GM12878 (cell line): ENCODE measurements around the gene BUB1. TPM values are rescaled to one million over a fixed set of nuclear protein-coding genes. Genes with fewer than 3 reads are reported as not detected.

Experiments used
- ATAC-seq: fragments of 200-7000 bp; cut with Tn5 transposase; 3 replicates; pipeline ENCODE4 v1.9.1; 2020; ENCODE audit warnings: mild to moderate bottlenecking, moderate library complexity
- BruUV-seq: library from RNA; stranded (reverse); fragments of 400-500 nt; replicated peaks from 2 replicates; lab custom pipeline; 2021; lab: Mats Ljungman, UMichigan
- CTCF ChIA-PET: fragments of 300-600 bp; sonication (Branson Sonifier 250); formaldehyde crosslinking; extraction: SDS; loops from one replicate; lab custom pipeline; 2021; ENCODE audit warnings: inconsistent platforms; lab: Yijun Ruan, JAX
- POLR2A ChIA-PET: fragments of 350-600 bp; formaldehyde crosslinking; extraction: SDS; loops from one replicate; lab custom pipeline; 2021; ENCODE audit warnings: inconsistent platforms; lab: Charles Lee
- RAD21 ChIA-PET: fragments of 300-600 bp; sonication (Branson Sonifier 250); formaldehyde crosslinking; loops from one replicate; lab custom pipeline; 2023; ENCODE audit warnings: antibody characterized with exemption; ENCODE audit not compliant: unreplicated experiment; lab: Charles Lee
- SMC1A ChIA-PET: fragments of 300-600 bp; sonication (Branson Sonifier 250); formaldehyde crosslinking; loops from one replicate; lab custom pipeline; 2023; ENCODE audit not compliant: unreplicated experiment, uncharacterized antibody; lab: Charles Lee
- DNase-seq: peaks from one replicate; pipeline ENCODE4 v3.0.0-alpha.2; 2011; ENCODE audit warnings: low read depth, low spot score
- FAIRE-seq: peaks from 3 replicates; lab custom pipeline; 2011; peaks lifted over from hg19 to GRCh38; lab: Jason Lieb, UNC
- H2AFZ ChIP-seq: 2 replicates; pipeline ENCODE4 v1.6.0; 2011; ENCODE audit warnings: low read depth, low read length, control low read depth; ENCODE audit not compliant: control insufficient read depth
- H3K27ac ChIP-seq: 2 replicates; pipeline ENCODE4 v1.5.1; 2011; ENCODE audit warnings: control low read depth; ENCODE audit not compliant: control insufficient read depth, insufficient read depth
- H3K27me3 ChIP-seq, 2 experiments: replicated peaks in 1 of 2; 2 replicates each; pipeline versions ENCODE4 v1.6.0 to v1.6.1; 2011; ENCODE audit warnings: low read length in 1 of 2; ENCODE audit not compliant: control insufficient read depth in 2 of 2, insufficient read depth in 2 of 2
- H3K36me3 ChIP-seq, 2 experiments: 2 replicates each; pipeline ENCODE4 v1.5.1; 2011; ENCODE audit warnings: low read length in 1 of 2; ENCODE audit not compliant: control insufficient read depth in 2 of 2, insufficient read depth in 2 of 2
- H3K4me1 ChIP-seq: 2 replicates; pipeline ENCODE4 v1.6.1; 2011; ENCODE audit warnings: mild to moderate bottlenecking, low read length, moderate library complexity, mixed read lengths; ENCODE audit not compliant: control insufficient read depth, insufficient read depth
- H3K4me2 ChIP-seq: 2 replicates; pipeline ENCODE4 v1.6.0; 2011; ENCODE audit warnings: control low read depth; ENCODE audit not compliant: control insufficient read depth, insufficient read depth
- H3K4me3 ChIP-seq: fragments of 200-600 bp; sonication (generic); 2 replicates; pipeline ENCODE4 v1.5.1; 2016
- H3K79me2 ChIP-seq: 2 replicates; pipeline ENCODE4 v1.6.0; 2011; ENCODE audit warnings: low read length; ENCODE audit not compliant: control insufficient read depth, insufficient read depth
- H3K9ac ChIP-seq: 2 replicates; pipeline ENCODE4 v1.8.0; 2011; ENCODE audit warnings: low read length, control low read depth, mixed read lengths; ENCODE audit not compliant: control insufficient read depth, insufficient read depth
- H3K9me3 ChIP-seq: replicated peaks from 3 replicates; pipeline ENCODE4 v1.5.1; 2011; ENCODE audit warnings: mild to moderate bottlenecking, low read length; ENCODE audit not compliant: control insufficient read depth, insufficient read depth
- H4K20me1 ChIP-seq: 2 replicates; pipeline ENCODE4 v1.6.0; 2011; ENCODE audit not compliant: control insufficient read depth, insufficient read depth
- BCLAF1 ChIP-seq: fragments of 450-650 bp; IDR thresholded peaks from 2 replicates; pipeline ENCODE4 v1.6.1; 2017; ENCODE audit warnings: antibody characterized with exemption, mild to moderate bottlenecking, moderate library complexity
- BHLHE40 ChIP-seq, 2 experiments: fragments of 450-650 bp in 1 of 2; IDR thresholded peaks; 2 replicates each; pipeline ENCODE4 v1.6.1; 2011 to 2017; ENCODE audit warnings: low read depth in 2 of 2, borderline replicate concordance in 1 of 2, improper control_type of control experiment in 1 of 2, low read length in 1 of 2, mild to moderate bottlenecking in 1 of 2
- CBX3 ChIP-seq: fragments of 200-600 bp; sonication (generic); IDR thresholded peaks from 2 replicates; pipeline ENCODE4 v1.6.1; 2016; ENCODE audit warnings: low read depth, borderline replicate concordance
- ESRRA ChIP-seq: IDR thresholded peaks from 2 replicates; pipeline ENCODE4 v1.6.1; 2012; ENCODE audit warnings: mild to moderate bottlenecking, low read length, improper control_type of control experiment
- KAT2A ChIP-seq: conservative IDR thresholded peaks from 2 replicates; pipeline ENCODE4 v1.6.1; 2011; ENCODE audit warnings: low read depth, low read length; ENCODE audit not compliant: control insufficient read depth
- MEF2A ChIP-seq: IDR thresholded peaks from 2 replicates; pipeline ENCODE4 v1.6.1; 2011; ENCODE audit warnings: low read depth, mild to moderate bottlenecking, low read length, moderate library complexity; ENCODE audit not compliant: insufficient read depth
- MEF2B ChIP-seq: fragments of 450-650 bp; IDR thresholded peaks from 2 replicates; pipeline ENCODE4 v1.6.1; 2018; ENCODE audit warnings: mild to moderate bottlenecking, moderate library complexity; ENCODE audit not compliant: partially characterized antibody, poor library complexity, severe bottlenecking
- MXI1 ChIP-seq: fragments of 150-350 bp; IDR thresholded peaks from 2 replicates; pipeline ENCODE4 v1.6.1; 2011; ENCODE audit warnings: low read depth, mild to moderate bottlenecking, inconsistent platforms, low read length, improper control_type of control experiment
- PML ChIP-seq: IDR thresholded peaks from 2 replicates; pipeline ENCODE4 v1.6.1; 2012; ENCODE audit warnings: low read length, inconsistent platforms
- SIN3A ChIP-seq: IDR thresholded peaks from 2 replicates; pipeline ENCODE4 v1.6.1; 2012; ENCODE audit warnings: low read depth, low read length, improper control_type of control experiment
- SREBF1 ChIP-seq: IDR thresholded peaks from 2 replicates; pipeline ENCODE4 v1.6.1; 2012; ENCODE audit warnings: mild to moderate bottlenecking, low read length
- TARDBP ChIP-seq: IDR thresholded peaks from 2 replicates; pipeline ENCODE4 v1.6.1; 2016; ENCODE audit warnings: borderline replicate concordance
- USF2 ChIP-seq: IDR thresholded peaks from 2 replicates; pipeline ENCODE4 v1.6.1; 2011; ENCODE audit warnings: low read depth, low read length, improper control_type of control experiment, borderline replicate concordance
- ZBED1 ChIP-seq: IDR thresholded peaks from 2 replicates; pipeline ENCODE4 v1.6.1; 2016; ENCODE audit warnings: borderline replicate concordance
- ZNF384 ChIP-seq: IDR thresholded peaks from 2 replicates; pipeline ENCODE4 v1.6.1; 2012; ENCODE audit warnings: low read depth, mild to moderate bottlenecking, low read length, improper control_type of control experiment, borderline replicate concordance
- ZNF687 ChIP-seq: fragments of 450-650 bp; IDR thresholded peaks from 2 replicates; pipeline ENCODE4 v1.6.1; 2017; ENCODE audit warnings: mild to moderate bottlenecking, moderate library complexity
- WGBS: methylation state at CpG from one replicate; pipeline ENCODE4 v1.1.6; 2016; ENCODE audit warnings: low lambda C conversion rate; ENCODE audit not compliant: insufficient replicate concordance, insufficient coverage; ENCODE audit errors: missing lambda C conversion rate; 5-methylcytosine and 5-hydroxymethylcytosine counted together
- in situ Hi-C: fragments of 300-500 bp; cut with MboI; formaldehyde crosslinking; loops from 9 replicates; pipeline ENCODE4 v1.14.3; 2018; ENCODE audit warnings: mixed read lengths
- intact Hi-C: fragments of 100-400 bp; cut with micrococcal nuclease; formaldehyde crosslinking; loops from one replicate; pipeline ENCODE4 v1.14.2; 2022; ENCODE audit not compliant: unreplicated experiment
- polyA plus RNA-seq, 11 experiments: library from polyadenylated mRNA; depleted of rRNA in 4 of 11; unstranded in 6 of 11; stranded (reverse) in 5 of 11; fragments of >200 nt; fragmentation: Nextera tagmentation in 4 of 11; fragmentation: Illumina TruSeq in 1 of 11; extraction: Ambion mirVana in 4 of 11; extraction: Trizol in 1 of 11; gene quantifications; 1 replicate in 1 of 11; 2 replicates in 10 of 11; pipeline versions ENCODE4 v1.2.1 to v1.2.3, GENCODE V29; 2011 to 2016; ENCODE audit warnings: inconsistent platforms in 2 of 11, missing spikeins in 2 of 11, low read depth in 1 of 11
- total RNA-seq, 4 experiments: library from RNA; depleted of rRNA in 3 of 4; stranded (reverse); fragments of >200 nt in 3 of 4; fragmentation: Illumina TruSeq in 1 of 4; extraction: Trizol in 1 of 4; gene quantifications; 2 replicates each; pipeline versions ENCODE4 v1.2.1 to v1.2.3, GENCODE V29; 2013 to 2021

BUB1 gene
- total and polyA plus RNA-seq, 10 of the 15 experiments (the other 5 are each of a cell fraction or from before 2014, with no cell fraction given), result 52.4 to 142 (median 88.9) TPM

- TF ChIP-seq BHLHE40 (IDR thresholded peaks at IDR 0.05; ENCODE audit: borderline replicate concordance in 1 of 2, low read depth in 2 of 2, low read length in 1 of 2) (no peak), USF2 (no peak), SREBF1 (no peak), ZNF384 (no peak), SIN3A (no peak), MXI1 (no peak), MEF2B (no peak), KAT2A (no peak)
Observed at GRCh38 chr2:110653861-110654260, 24.0 kb downstream of the BUB1 start (continued).

- Histone ChIP-seq H3K4me2 (no peak overlapping the region), H4K20me1 (no peaks in the 10 kb centered on the region), H3K4me1 (no peaks in the 10 kb centered on the region), H3K4me3 (no peak overlapping the region), H3K27ac (no peak overlapping the region), H3K9ac (no peak overlapping the region), H3K36me3 (peaks cover 4 to 37% of the 10 kb centered on the region in 2 experiments), H2AFZ (no peak overlapping the region), H3K79me2 (no peaks in the 10 kb centered on the region), H3K27me3 (no peaks in the 10 kb centered on the region), H3K9me3 (no peaks in the 10 kb centered on the region)
- no peak for FAIRE-seq
- CTCF ChIA-PET, result interaction anchor here (0.6 to 2.1 kb wide), 3 partner anchors 8 to 105 kb away, joined by 3 to 11 read pairs (median 7); no protein-coding TSS in a partner anchor
- RAD21 ChIA-PET, result no interaction called here
- WGBS, result 93% methylated on average over 4 of the region's 4 CpGs
- no TSS peak for BruUV-seq
- SMC1A ChIA-PET, result interaction anchor here (1.2 to 2.1 kb wide), 4 partner anchors 11 to 109 kb away, joined by 5 to 10 read pairs (median 6); no protein-coding TSS in a partner anchor
- DNase-seq, result no peak
- in situ Hi-C loops (no loop called here), intact Hi-C loops (no loop called here)
- ATAC-seq, result no peak
- POLR2A ChIA-PET, result no interaction called here
- TF ChIP-seq BCLAF1 (no peak), ZBED1 (no peak), MEF2B (no peak), MEF2A (no peak), PML (no peak), CBX3 (no peak), TARDBP (no peak), ESRRA (no peak), ZNF687 (no peak)
Observed at GRCh38 chr2:110650346-110650745, 27.5 kb downstream of the BUB1 start.
